Stomach smooth muscle (tissue), 2 donors: ENCODE data around the gene RNF121.

Source experiments
- H3K27ac ChIP-seq: one replicate; pipeline ENCODE4 v1.7.0; 2013; ENCODE audit warnings: mild to moderate bottlenecking, low read length, inconsistent platforms
- H3K27me3 ChIP-seq, 2 donors: one replicate each; pipeline ENCODE4 v1.7.0; 2013; ENCODE audit warnings: low read length in 2 of 2; ENCODE audit not compliant: insufficient read depth in 2 of 2, control insufficient read depth in 1 of 2
- H3K36me3 ChIP-seq, 2 donors: one replicate each; pipeline ENCODE4 v1.7.0; 2013; ENCODE audit warnings: low read length in 2 of 2; ENCODE audit not compliant: control insufficient read depth in 2 of 2, insufficient read depth in 2 of 2
- H3K4me1 ChIP-seq: one replicate; pipeline ENCODE4 v1.7.0; 2013; ENCODE audit warnings: low read length; ENCODE audit not compliant: control insufficient read depth, insufficient read depth
- H3K4me3 ChIP-seq, 2 donors: one replicate each; pipeline ENCODE4 v1.7.0; 2013; ENCODE audit warnings: low read length in 2 of 2
- H3K9ac ChIP-seq, 2 donors: one replicate each; pipeline ENCODE4 v1.7.0; 2013; ENCODE audit warnings: low read length in 2 of 2, mild to moderate bottlenecking in 1 of 2
- H3K9me3 ChIP-seq, 2 donors: one replicate each; pipeline ENCODE4 v1.7.0; 2013; ENCODE audit warnings: low read length in 2 of 2; ENCODE audit not compliant: control insufficient read depth in 2 of 2
- donor health status: healthy.
- donor health status: Pancreatic carcinoma.

The RNF121 gene

DNA sequence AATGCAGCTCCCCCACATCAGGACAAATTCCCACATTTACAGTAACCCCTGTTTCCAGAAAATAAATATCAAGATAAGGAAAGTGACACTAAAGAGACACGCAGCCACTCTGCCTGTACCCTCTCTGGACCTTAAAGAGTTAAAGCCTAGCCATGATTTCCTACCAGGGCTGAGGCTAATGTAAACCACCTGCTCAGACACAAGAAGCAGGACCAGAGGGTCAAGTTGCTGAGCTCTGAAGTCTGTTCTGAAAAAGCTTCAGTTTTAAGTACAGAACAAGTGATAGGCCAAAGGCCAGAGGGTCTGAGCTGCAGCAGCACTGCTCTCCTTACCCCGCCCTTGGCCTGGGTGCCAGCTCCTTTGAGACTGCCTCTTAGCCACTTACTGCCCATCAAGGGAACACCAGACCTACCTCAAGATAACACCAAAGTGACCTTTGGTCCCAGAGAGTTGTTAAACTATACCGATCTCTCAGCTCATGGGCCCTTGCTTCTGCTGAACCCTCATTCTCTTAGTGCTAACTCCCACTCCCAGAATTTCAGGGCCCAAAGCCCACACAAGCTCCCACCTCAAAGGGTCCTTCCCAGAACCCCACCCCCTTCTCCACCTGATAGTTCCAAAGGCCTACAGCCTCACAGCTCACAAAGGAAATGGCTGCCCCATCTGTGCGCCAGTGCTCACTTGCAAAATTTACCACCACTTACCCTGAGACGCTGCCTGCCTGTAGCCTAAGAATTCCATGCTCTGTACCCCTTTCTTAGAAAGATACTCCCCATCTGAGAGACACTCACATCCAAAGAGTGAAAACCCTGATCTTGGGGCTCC lies 110.4 kb downstream of the RNF121 start:
- H3K9ac ChIP-seq = peak overlapping the region; percentile 79 to 97
- peaks cover 0 to under 1% of the 10 kb centered on the region in 2 donors for H3K36me3 ChIP-seq
- no peaks in the 10 kb centered on the region for H3K9me3 ChIP-seq
- peak overlapping the region; percentile 99 for H3K27ac ChIP-seq
- H3K4me3 ChIP-seq = peak overlapping the region; percentile 86 to 91
- peaks cover 61% of the 10 kb centered on the region for H3K4me1 ChIP-seq
- no peaks in the 10 kb centered on the region for H3K27me3 ChIP-seq

DNA sequence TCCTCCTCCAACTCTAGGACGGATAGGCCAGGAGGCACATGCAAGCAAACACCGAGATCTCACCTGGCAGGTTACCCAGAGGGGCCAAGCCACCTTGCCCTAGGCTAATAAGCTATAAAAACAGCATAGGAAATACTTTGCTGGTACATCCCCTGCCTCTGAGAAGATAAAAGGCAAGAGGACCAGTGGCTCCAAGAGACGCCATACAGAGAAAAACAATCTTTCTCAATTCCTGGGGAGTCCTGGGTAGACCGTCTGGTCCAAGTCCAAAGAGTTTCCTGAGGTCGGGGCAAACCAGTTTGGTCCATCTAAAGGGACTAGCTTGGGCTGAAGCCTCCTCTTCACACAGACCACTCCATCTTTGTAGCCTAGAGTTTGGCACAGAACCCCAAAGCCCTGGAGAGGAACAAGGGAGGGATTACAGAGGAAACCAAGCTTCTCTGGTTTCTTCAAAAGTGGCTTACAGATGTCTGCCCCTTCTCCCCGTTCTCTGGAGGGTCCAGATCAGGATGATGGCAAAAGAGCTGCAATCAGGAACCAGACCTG lies 111.1 kb downstream of the RNF121 start:
- H3K9me3 ChIP-seq = no peaks in the 10 kb centered on the region
- H3K36me3 ChIP-seq = no peaks in the 10 kb centered on the region
- H3K9ac ChIP-seq = peak overlapping the region; percentile 79 to 97
- peak overlapping the region; percentile 86 to 91 for H3K4me3 ChIP-seq
- H3K27ac ChIP-seq = peak overlapping the region; percentile 99
- no peaks in the 10 kb centered on the region for H3K27me3 ChIP-seq
- H3K4me1 ChIP-seq = peaks cover 65% of the 10 kb centered on the region

DNA sequence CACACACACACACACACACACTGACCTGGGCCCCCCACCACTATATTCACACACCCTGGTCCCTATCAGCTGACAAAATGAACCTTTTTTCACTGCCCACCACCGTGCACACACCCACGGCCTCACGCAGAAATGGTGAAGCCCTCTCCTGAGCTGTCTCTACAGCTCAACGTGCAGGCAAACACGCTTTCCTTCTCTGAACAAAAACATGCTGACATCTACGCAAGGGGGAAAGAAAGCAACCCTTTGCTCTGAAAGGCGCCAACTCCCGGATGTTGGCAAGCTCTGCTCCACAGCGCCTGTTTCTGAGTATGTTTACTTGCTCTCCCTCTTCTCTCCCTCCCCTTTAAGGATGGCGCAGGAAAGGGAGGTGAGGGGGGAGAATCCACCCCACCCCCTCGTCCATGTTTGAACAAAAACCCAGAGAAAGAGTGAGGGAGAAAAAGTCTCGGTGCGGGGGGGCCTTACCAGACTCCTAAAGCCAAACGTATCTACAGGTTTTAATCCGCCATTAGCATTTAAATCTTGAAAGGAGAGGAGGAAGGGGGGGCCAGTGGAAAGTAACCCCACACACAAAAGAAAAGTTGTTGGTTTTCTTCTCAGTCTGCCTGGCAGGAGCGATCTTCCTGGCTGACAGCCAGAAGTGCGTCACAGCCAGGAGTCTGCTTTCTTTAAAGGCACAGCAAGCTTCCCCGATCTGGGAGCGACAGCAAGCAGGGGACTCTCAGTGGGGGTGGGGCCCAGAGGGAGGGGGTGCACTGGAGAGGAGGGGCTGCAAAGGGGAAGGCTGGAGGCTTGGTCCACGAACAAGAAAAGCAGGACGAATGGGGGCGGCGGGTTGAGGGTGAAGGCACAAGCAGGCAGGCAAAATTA lies 111.9 kb downstream of the RNF121 start:
- Histone ChIP-seq H3K9me3 (no peaks in the 10 kb centered on the region), H3K27me3 (no peaks in the 10 kb centered on the region), H3K36me3 (no peaks in the 10 kb centered on the region), H3K9ac (peak overlapping the region; percentile 79 to 97), H3K27ac (peak overlapping the region; percentile 99), H3K4me3 (peak overlapping the region; percentile 86 to 91), H3K4me1 (peaks cover 65% of the 10 kb centered on the region)

- no peaks in the 10 kb centered on the region for H3K9me3 ChIP-seq
- H3K4me1 ChIP-seq = peaks cover 65% of the 10 kb centered on the region
- H3K9ac ChIP-seq = peak overlapping the region; percentile 79 to 97
Measured at GRCh38 chr11:72041364-72042063, 112.7 kb downstream of the RNF121 start.

DNA sequence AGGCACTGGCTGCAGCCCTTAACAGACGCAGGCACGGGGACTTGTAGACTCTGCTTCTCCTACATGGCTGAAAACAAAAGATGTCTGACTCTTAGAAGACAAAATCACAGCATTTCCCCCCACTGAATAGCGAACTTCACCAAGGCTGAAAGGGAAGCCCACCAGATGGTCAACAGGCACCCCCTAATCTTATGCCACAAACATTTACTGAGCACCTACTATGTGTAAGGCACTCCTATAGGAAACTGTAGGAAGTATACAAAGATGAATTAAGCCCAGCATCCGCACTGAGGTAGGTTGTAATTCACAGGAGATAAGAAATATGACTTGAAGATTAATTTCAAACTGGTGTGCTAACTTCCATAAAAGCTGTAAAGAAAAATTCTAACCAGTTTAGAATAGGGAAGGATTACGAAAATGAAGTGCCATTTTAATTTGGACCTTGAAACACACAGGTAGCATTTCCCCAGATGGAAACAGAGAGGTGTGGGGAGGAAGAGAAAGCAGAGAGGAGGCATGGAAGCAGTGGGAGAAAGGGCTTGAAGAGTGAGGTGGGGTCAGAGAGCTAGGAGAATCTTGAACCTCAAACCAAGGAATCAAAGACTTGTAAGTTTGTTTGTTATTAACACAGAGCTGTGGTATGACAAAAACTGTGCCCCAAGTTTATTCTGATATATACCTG lies 113.4 kb downstream of the RNF121 start:
- Histone ChIP-seq H3K9me3 (no peaks in the 10 kb centered on the region), H3K4me3 (peak overlapping the region; percentile 86 to 91), H3K36me3 (no peaks in the 10 kb centered on the region), H3K4me1 (peaks cover 59% of the 10 kb centered on the region), H3K9ac (peak overlapping the region; percentile 79 to 97), H3K27ac (peak overlapping the region; percentile 99), H3K27me3 (no peaks in the 10 kb centered on the region)

More at GRCh38 chr11:72041364-72042063, 112.7 kb downstream of the RNF121 start:
- H3K4me3 ChIP-seq = peak overlapping the region; percentile 86 to 91
- peak overlapping the region; percentile 99 for H3K27ac ChIP-seq
- H3K36me3 ChIP-seq = no peaks in the 10 kb centered on the region
- H3K27me3 ChIP-seq = no peaks in the 10 kb centered on the region

- H3K27ac ChIP-seq = peak overlapping the region; percentile 49
- H3K9ac ChIP-seq = peak overlapping the region; percentile 31 to 42
- H3K4me1 ChIP-seq = peaks cover 29% of the 10 kb centered on the region
Measured at GRCh38 chr11:72045849-72046248, 117.0 kb downstream of the RNF121 start.

More at GRCh38 chr11:72045849-72046248, 117.0 kb downstream of the RNF121 start:
- H3K9me3 ChIP-seq = no peaks in the 10 kb centered on the region
- H3K36me3 ChIP-seq = no peaks in the 10 kb centered on the region
- H3K27me3 ChIP-seq = no peaks in the 10 kb centered on the region
- H3K4me3 ChIP-seq = no peak overlapping the region
